GM12875 (cell line): Measurements from ENCODE around the gene MEAF6.

Source experiments
- H3K4me3 ChIP-seq: one replicate; pipeline ENCODE4 v1.5.1; 2011; ENCODE audit warnings: low read depth, low read length, control low read depth
- CTCF ChIP-seq: IDR thresholded peaks from 2 replicates; pipeline ENCODE4 v1.5.1; 2011; ENCODE audit warnings: low read depth, mild to moderate bottlenecking, control low read depth, inconsistent platforms, low read length, moderate library complexity, borderline replicate concordance; ENCODE audit not compliant: insufficient read depth

MEAF6 gene

DNA sequence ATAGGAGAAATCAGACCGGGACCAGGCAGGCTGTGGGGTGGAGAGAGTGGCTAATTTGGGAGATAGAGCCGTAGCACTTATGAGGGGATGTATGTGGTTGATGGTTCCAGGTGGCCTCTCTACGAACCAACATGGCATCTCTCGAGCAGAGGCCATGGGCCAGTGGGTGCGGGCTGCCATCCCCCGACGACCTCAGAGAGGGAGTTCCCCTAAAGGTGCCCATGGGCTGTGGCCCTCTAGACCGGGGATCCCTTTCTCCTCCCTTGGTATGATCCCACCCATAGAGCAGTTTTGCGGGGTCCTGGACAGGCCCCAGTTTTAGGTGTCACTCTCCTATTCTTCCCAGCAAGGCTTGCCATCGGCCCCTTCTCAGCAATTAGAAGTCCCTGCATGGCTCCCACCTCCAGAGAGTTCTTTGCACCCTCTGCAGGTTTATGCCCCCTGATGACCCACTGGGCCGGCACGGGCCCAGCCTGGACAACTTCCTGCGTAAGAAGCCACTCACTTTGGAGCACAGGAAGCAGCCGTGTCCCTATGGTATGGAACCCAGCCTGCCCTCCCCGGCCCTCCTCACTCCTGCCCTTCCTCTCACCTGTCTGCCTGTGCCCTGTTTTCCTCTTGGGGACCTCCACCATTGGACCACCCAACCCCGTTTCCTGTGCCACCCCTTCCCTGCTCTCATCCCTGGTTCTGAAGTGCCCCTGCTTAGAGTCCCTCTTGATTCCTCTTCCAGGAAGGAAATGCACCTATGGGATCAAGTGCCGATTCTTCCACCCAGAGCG, 32.4 kb downstream of the MEAF6 start:
- no peak overlapping the region for H3K4me3 ChIP-seq
- TF ChIP-seq CTCF: no peak

- no peak for TF ChIP-seq CTCF
- no peak overlapping the region for H3K4me3 ChIP-seq
Observed at GRCh38 chr1:37481289-37482003, 33.1 kb downstream of the MEAF6 start.

DNA sequence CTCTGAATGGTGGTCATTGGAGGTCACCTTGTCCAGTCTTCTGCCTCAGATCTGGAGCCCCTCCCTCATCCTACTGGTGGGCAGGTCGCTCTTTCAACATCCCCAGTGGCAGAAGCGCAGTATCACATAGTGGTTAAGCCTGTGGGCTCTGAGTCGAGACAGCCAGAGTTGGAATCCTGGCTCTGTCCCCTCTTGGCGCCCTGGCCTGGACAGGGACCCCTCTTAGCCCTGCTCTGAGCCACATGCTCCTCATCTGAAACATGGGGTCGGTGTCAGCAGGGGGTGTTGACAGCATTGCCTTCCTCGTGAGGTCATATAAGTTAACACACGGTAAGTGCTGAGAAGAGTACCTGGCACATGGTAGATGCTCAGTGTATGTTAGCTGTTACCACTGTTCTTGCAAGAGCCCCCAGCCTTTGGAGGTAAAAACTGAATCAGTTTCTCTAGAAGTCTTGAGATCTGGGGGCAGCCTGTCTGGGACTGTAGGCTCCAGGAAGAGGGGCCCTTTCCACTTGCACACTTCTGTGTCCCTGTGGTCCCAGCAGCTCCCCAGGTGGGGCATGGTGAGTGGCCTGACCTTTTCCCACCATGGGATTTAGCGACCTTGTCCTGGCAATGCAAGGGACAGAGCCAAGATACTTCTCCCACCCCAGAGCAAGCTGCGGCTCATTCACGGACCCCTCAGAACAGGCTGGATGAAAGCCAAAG, 33.8 kb downstream of the MEAF6 start:
- TF ChIP-seq CTCF: no peak
- H3K4me3 ChIP-seq: no peak overlapping the region

DNA sequence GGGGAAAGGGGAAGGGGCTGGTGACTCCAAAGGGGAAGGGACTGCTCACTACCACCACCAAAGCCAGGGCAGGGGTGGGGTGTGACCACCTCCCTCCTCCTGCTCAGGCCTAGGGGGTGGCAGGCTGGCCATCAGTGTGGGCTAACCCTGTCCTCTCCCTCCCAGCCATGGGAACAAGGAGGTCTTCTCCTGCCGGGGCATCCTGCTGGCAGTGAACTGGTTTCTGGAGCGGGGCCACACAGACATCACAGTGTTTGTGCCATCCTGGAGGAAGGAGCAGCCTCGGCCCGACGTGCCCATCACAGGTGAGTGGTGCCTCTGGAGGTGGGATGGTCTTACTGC, 34.5 kb downstream of the MEAF6 start:
- TF ChIP-seq CTCF: no peak
- H3K4me3 ChIP-seq: peak overlapping the region; percentile 63

DNA sequence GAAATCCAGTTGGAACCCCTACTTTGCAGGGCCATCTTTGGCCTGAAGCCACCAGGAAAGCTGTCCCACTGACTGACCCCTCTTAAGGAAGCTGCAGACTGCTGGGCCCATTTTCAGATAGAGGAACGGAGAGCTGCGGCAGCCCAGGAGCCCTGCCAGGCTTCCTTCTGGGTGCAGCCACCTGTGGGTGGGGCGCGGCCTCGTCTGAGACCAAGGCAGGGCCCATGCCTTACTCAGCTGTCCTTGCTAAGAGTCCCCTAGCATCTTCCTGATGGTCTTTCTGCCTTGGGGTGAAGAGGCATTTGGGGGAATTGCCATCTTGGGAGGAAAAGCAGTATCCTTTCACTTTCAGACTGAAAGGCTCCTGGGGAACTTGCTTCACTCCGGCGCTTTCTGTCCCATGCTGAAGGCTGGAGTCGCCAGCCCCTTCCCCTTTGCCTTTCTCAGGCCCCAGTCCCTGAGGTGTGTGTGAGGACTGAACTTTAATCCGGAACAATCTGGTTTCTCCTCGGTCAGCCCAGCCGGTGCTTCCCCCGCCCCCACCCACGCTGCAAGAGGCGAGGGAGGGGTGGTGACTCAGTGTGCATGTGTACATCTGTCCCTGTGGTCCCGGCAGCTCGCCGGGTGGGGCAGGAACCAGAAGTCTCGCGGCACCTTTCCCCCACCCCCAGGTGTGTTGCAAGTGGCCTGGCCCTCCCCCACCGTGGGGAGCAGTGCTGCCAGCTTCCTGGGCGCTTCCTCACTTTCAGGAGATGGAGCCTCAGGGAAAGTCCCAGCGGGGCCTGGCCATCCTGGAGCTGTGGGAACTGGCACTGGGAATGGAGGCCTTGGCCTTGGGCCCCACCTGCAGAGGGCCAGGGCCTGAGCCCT, 35.1 kb downstream of the MEAF6 start:
- TF ChIP-seq CTCF: no peak
- peak overlapping the region; percentile 63 for H3K4me3 ChIP-seq

DNA sequence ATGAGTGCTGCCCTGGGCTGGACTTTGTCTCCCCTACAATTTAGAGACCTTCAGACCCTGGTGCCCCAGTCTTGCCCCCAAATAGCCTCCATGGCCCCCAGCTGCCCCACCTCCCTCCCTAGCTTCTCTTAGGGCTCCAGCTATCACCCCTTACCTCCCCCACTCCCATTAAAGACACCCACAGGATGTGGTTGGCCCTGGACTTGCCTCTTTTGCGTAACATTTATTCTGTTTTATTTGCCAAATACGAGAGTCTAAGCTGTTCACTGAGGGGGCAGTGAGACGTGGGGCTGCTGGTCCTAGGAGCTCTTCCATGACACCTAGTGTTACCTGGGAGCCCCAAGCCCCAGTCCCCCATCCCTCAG, 35.7 kb downstream of the MEAF6 start:
- peak overlapping the region; percentile 63 for H3K4me3 ChIP-seq
- no peak for TF ChIP-seq CTCF
